SK-MEL-5 (cell line): ENCODE results near the gene CFAP299. TPM values are rescaled to one million over a fixed set of nuclear protein-coding genes. Genes with fewer than 3 reads are reported as not detected.

Experiments
- DNase-seq: peaks from one replicate; pipeline ENCODE4 v3.0.0-alpha.2; 2016; ENCODE audit warnings: low read depth, low spot score
- in situ Hi-C: cut with HindIII; loops from 2 replicates; pipeline ENCODE4 v1.10.0; 2016; ENCODE audit warnings: low sequenced_read_pairs, high pct_unique_total_duplicates, low pct_unique_long_range_greater_than_20kb
- total RNA-seq: library from RNA; depleted of rRNA; stranded (reverse); fragments of >200 nt; shearing (Covaris generic); gene quantifications from 2 replicates; pipeline ENCODE4 v1.2.3, GENCODE V29; 2014

The CFAP299 gene
- total RNA-seq, 1 experiment from 2014 or later: not detected

GRCh38 chr4:80876810-80877209, 541.3 kb downstream of the CFAP299 start:
- DNase-seq: no peak
- in situ Hi-C loops: no loop called here

- in situ Hi-C loops: no loop called here
- DNase-seq: no peak
These were observed 542.7 kb downstream of the CFAP299 start for GRCh38 chr4:80878218-80878617.

- DNase-seq: no peak
- in situ Hi-C loops: no loop called here
These were observed 562.2 kb downstream of the CFAP299 start for GRCh38 chr4:80897537-80898303.

GRCh38 chr4:80900908-80901307, 565.4 kb downstream of the CFAP299 start:
- in situ Hi-C loops: no loop called here
- no peak for DNase-seq

- peak; percentile 22 for DNase-seq
- in situ Hi-C loops: no loop called here
These were observed 567.5 kb downstream of the CFAP299 start for GRCh38 chr4:80903020-80903419.

- DNase-seq: no peak
- in situ Hi-C loops: no loop called here
These were observed 574.4 kb downstream of the CFAP299 start for GRCh38 chr4:80909938-80910337.

GRCh38 chr4:80911458-80911857, 575.9 kb downstream of the CFAP299 start:
- no peak for DNase-seq
- in situ Hi-C loops: no loop called here

GRCh38 chr4:80912350-80912749, 576.8 kb downstream of the CFAP299 start:
- no peak for DNase-seq
- in situ Hi-C loops: no loop called here

GRCh38 chr4:80913381-80913780, 577.9 kb downstream of the CFAP299 start:
- in situ Hi-C loops: no loop called here
- no peak for DNase-seq

- DNase-seq: no peak
- in situ Hi-C loops: no loop called here
These were observed 581.2 kb downstream of the CFAP299 start for GRCh38 chr4:80916770-80917169.

GRCh38 chr4:80918004-80918403, 582.5 kb downstream of the CFAP299 start:
- no peak for DNase-seq
- in situ Hi-C loops: no loop called here

GRCh38 chr4:80921441-80921840, 585.9 kb downstream of the CFAP299 start:
- in situ Hi-C loops: no loop called here

GRCh38 chr4:80922941-80923340, 587.4 kb downstream of the CFAP299 start:
- in situ Hi-C loops: no loop called here
- DNase-seq: no peak

More at GRCh38 chr4:80921441-80921840, 585.9 kb downstream of the CFAP299 start:
- no peak for DNase-seq

GRCh38 chr4:80925293-80925692, 589.8 kb downstream of the CFAP299 start:
- no peak for DNase-seq
- in situ Hi-C loops: no loop called here

- in situ Hi-C loops: no loop called here
- DNase-seq: no peak
These were observed 590.9 kb downstream of the CFAP299 start for GRCh38 chr4:80926446-80926845.

GRCh38 chr4:80926891-80927290, 591.4 kb downstream of the CFAP299 start:
- in situ Hi-C loops: no loop called here

GRCh38 chr4:80927420-80927819, 591.9 kb downstream of the CFAP299 start:
- in situ Hi-C loops: no loop called here

More at GRCh38 chr4:80926891-80927290, 591.4 kb downstream of the CFAP299 start:
- DNase-seq: no peak

GRCh38 chr4:80931631-80932081, 596.1 kb downstream of the CFAP299 start:
- DNase-seq: no peak
- in situ Hi-C loops: no loop called here

More at GRCh38 chr4:80927420-80927819, 591.9 kb downstream of the CFAP299 start:
- no peak for DNase-seq

- DNase-seq: no peak
- in situ Hi-C loops: no loop called here
These were observed 612.6 kb downstream of the CFAP299 start for GRCh38 chr4:80948141-80948540.
